ENCODE data around the gene CACNA1F.
A peak's percentile ranks its signal among the peaks of the same experiment; 100 is the strongest.

CACNA1F gene

GRCh38 chrX:49231333-49232000 is 1.7 kb downstream of the CACNA1F start:
- DNase-seq: no peak
- no peak for TF ChIP-seq CTCF (IDR thresholded peaks at IDR 0.05)
- H3K27ac Mint-ChIP-seq: no peak overlapping the region
- H3K36me3 Mint-ChIP-seq (ENCODE audit: low read depth): no peaks in the 10 kb centered on the region
- peaks cover 18% of the 10 kb centered on the region for H3K27me3 Mint-ChIP-seq (ENCODE audit: low read depth, poor library complexity)
- peaks cover 68% of the 10 kb centered on the region for H3K9me3 Mint-ChIP-seq
- H3K4me1 Mint-ChIP-seq: peaks cover 9% of the 10 kb centered on the region
- peak overlapping the region; percentile 67 for H3K4me3 Mint-ChIP-seq

GRCh38 chrX:49230500-49231232 is 2.5 kb downstream of the CACNA1F start:
- H3K27me3 Mint-ChIP-seq (ENCODE audit: low read depth, poor library complexity): peaks cover 21% of the 10 kb centered on the region
- H3K4me3 Mint-ChIP-seq: peak overlapping the region; percentile 67
- no peak overlapping the region for H3K27ac Mint-ChIP-seq
- H3K9me3 Mint-ChIP-seq: peaks cover 72% of the 10 kb centered on the region
- no peaks in the 10 kb centered on the region for H3K36me3 Mint-ChIP-seq (ENCODE audit: low read depth)
- TF ChIP-seq CTCF (IDR thresholded peaks at IDR 0.05): no peak
- peaks cover 7% of the 10 kb centered on the region for H3K4me1 Mint-ChIP-seq
- DNase-seq: peak; percentile 56

- no peak overlapping the region for H3K4me3 Mint-ChIP-seq
- no peak for DNase-seq
- peaks cover 77% of the 10 kb centered on the region for H3K9me3 Mint-ChIP-seq
- H3K27ac Mint-ChIP-seq: no peak overlapping the region
- peaks cover 29% of the 10 kb centered on the region for H3K27me3 Mint-ChIP-seq (ENCODE audit: low read depth, poor library complexity)
- no peaks in the 10 kb centered on the region for H3K36me3 Mint-ChIP-seq (ENCODE audit: low read depth)
- H3K4me1 Mint-ChIP-seq: no peaks in the 10 kb centered on the region
- TF ChIP-seq CTCF (IDR thresholded peaks at IDR 0.05): no peak
Observed at GRCh38 chrX:49228185-49228584, 5.0 kb downstream of the CACNA1F start.

GRCh38 chrX:49227726-49228125 is 5.4 kb downstream of the CACNA1F start:
- Mint-ChIP-seq H3K27ac (no peak overlapping the region), H3K4me1 (no peaks in the 10 kb centered on the region), H3K36me3 (ENCODE audit: low read depth) (no peaks in the 10 kb centered on the region), H3K4me3 (no peak overlapping the region), H3K9me3 (peaks cover 79% of the 10 kb centered on the region), H3K27me3 (ENCODE audit: low read depth, poor library complexity) (peaks cover 27% of the 10 kb centered on the region)
- no peak for TF ChIP-seq CTCF (IDR thresholded peaks at IDR 0.05)
- no peak for DNase-seq

- Mint-ChIP-seq H3K27me3 (ENCODE audit: low read depth, poor library complexity) (peaks cover 32% of the 10 kb centered on the region), H3K9me3 (peaks cover 79% of the 10 kb centered on the region), H3K36me3 (ENCODE audit: low read depth) (no peaks in the 10 kb centered on the region), H3K4me3 (no peak overlapping the region), H3K27ac (no peak overlapping the region), H3K4me1 (no peaks in the 10 kb centered on the region)
- DNase-seq: no peak
- no peak for TF ChIP-seq CTCF (IDR thresholded peaks at IDR 0.05)
Observed at GRCh38 chrX:49226946-49227345, 6.2 kb downstream of the CACNA1F start.

Measured in nephron progenitor cell (in vitro differentiated cells).